HEK293T (cell line): ENCODE results near the gene PTPRH.

ENCODE experiments used
- ARNT ChIP-seq: fragments of 450-650 bp; IDR thresholded peaks from 2 replicates; pipeline ENCODE4 v1.6.1; 2017; ENCODE audit warnings: mild to moderate bottlenecking
- BHLHE40 ChIP-seq: fragments of 450-650 bp; IDR thresholded peaks from 2 replicates; pipeline ENCODE4 v1.6.1; 2016; ENCODE audit warnings: mild to moderate bottlenecking, moderate library complexity, borderline replicate concordance
- FOXM1 ChIP-seq: fragments of 450-650 bp; IDR thresholded peaks from 2 replicates; pipeline ENCODE4 v1.6.1; 2017; ENCODE audit warnings: mild to moderate bottlenecking, borderline replicate concordance
- HDGF ChIP-seq: fragments of 450-650 bp; IDR thresholded peaks from 2 replicates; pipeline ENCODE4 v1.6.1; 2017; ENCODE audit warnings: antibody characterized with exemption, borderline replicate concordance
- PKNOX1 ChIP-seq: fragments of 450-650 bp; IDR thresholded peaks from 2 replicates; pipeline ENCODE4 v1.6.1; 2016
- SP1 ChIP-seq: fragments of 450-650 bp; IDR thresholded peaks from 2 replicates; pipeline ENCODE4 v1.6.1; 2017
- TARDBP ChIP-seq: fragments of 450-650 bp; IDR thresholded peaks from 2 replicates; pipeline ENCODE4 v1.6.1; 2016

DNA sequence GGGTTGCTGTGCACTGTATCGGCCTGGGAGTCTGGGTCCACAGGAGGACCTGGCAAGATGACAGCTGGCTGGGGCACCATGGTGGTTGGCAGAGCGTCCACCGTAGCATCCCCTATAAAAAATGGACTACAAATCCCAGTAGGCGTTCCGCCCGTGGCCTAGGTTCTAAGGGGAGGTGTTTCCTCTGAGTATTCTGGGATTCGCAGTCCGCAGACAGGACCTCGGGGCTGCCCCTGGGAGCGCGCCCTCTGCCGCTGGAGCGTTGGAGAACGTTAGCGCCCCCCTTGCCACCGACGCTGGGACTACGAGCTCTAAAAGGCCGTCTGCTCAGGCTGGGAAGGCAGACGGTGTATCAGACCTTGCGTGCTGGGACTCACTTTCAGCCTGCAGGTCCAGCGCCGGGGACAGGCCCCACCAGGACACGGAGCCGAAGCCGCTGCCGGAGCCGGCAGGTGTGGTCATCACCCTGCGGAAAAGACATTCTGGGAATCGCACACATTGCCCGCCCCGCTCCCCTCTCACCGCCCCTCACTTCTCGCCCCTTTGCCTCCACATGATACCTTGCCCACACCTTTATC lies 43.3 kb downstream of the PTPRH start:
- TF ChIP-seq SP1: no peak
- TF ChIP-seq ARNT: no peak
- no peak for TF ChIP-seq HDGF
- TF ChIP-seq FOXM1: no peak
- no peak for TF ChIP-seq BHLHE40
- no peak for TF ChIP-seq PKNOX1
- TF ChIP-seq TARDBP: no peak
